Peyer's patch (tissue), 4 donors: ENCODE measurements around the gene RPS27L. TPM values are rescaled to one million over a fixed set of nuclear protein-coding genes. Genes with fewer than 3 reads are reported as not detected.
A peak's percentile ranks its signal among the peaks of the same experiment; 100 is the strongest.

Source experiments
- DNase-seq, 3 donors: peaks; one replicate each; pipeline ENCODE4 v3.0.0-alpha.2; 2017 to 2019
- H3K27ac ChIP-seq, 4 donors: fragments of 200-600 bp; sonication (generic); one replicate each; pipeline ENCODE4 v1.5.1; 2016 to 2019
- H3K27me3 ChIP-seq, 2 donors: fragments of 200-600 bp; sonication (generic); one replicate each; pipeline ENCODE4 v1.5.1; 2019
- H3K36me3 ChIP-seq, 3 donors: fragments of 200-600 bp; sonication (generic); one replicate each; pipeline ENCODE4 v1.5.1; 2016 to 2019
- H3K4me1 ChIP-seq, 4 donors: fragments of 200-600 bp; sonication (generic); one replicate each; pipeline ENCODE4 v1.5.1; 2016 to 2019
- H3K4me3 ChIP-seq, 4 donors: fragments of 200-600 bp; sonication (generic); 1 replicate in 3 of 4; 2 replicates in 1 of 4; pipeline ENCODE4 v1.5.1; 2016 to 2019; ENCODE audit warnings: mild to moderate bottlenecking in 1 of 4
- H3K9me3 ChIP-seq, 4 donors: fragments of 200-600 bp; sonication (generic); one replicate each; pipeline ENCODE4 v1.5.1; 2016 to 2019; ENCODE audit warnings: mild to moderate bottlenecking in 1 of 4
- CTCF ChIP-seq, 6 experiments: fragments of 450-650 bp in 4 of 6; fragments of 200-600 bp in 2 of 6; sonication (generic) in 1 of 6; IDR thresholded peaks; one replicate each; pipeline ENCODE4 v1.5.1; 2017 to 2019; ENCODE audit warnings: antibody characterized with exemption in 6 of 6, mild to moderate bottlenecking in 3 of 6, moderate library complexity in 1 of 6
- POLR2A ChIP-seq, 2 donors: fragments of 450-650 bp; IDR thresholded peaks; one replicate each; pipeline ENCODE4 v1.5.1; 2017; ENCODE audit warnings: antibody characterized with exemption in 2 of 2, mild to moderate bottlenecking in 2 of 2, moderate library complexity in 2 of 2
- total RNA-seq, 4 donors: library from RNA; depleted of rRNA; stranded (reverse); fragments of >200 nt; gene quantifications; one replicate each; pipeline ENCODE4 v1.1.0, GENCODE V29; 2016

RPS27L gene
- total RNA-seq, 4 donors from 2014 or later = 78.4 to 226 (median 110) TPM

- no peaks in the 10 kb centered on the region for H3K9me3 ChIP-seq
- no peaks in the 10 kb centered on the region for H3K36me3 ChIP-seq
- H3K4me3 ChIP-seq = peak overlapping the region in 2 of 4 donors; percentile 15 to 27
- TF ChIP-seq CTCF (IDR thresholded peaks at IDR 0.05) = no peak
- no peak for TF ChIP-seq POLR2A (IDR thresholded peaks at IDR 0.05)
- H3K4me1 ChIP-seq = peaks cover 0 to 47% (median 23%) of the 10 kb centered on the region in 4 donors
- peak overlapping the region; percentile 57 to 93 (median 84) for H3K27ac ChIP-seq
- no peak for DNase-seq
- no peaks in the 10 kb centered on the region for H3K27me3 ChIP-seq
These were observed 37.0 kb upstream of the RPS27L start for GRCh38 chr15:63194302-63194701.

- H3K27me3 ChIP-seq = no peaks in the 10 kb centered on the region
- H3K4me1 ChIP-seq = peaks cover 0 to 51% (median 23%) of the 10 kb centered on the region in 4 donors
- no peaks in the 10 kb centered on the region for H3K36me3 ChIP-seq
- no peaks in the 10 kb centered on the region for H3K9me3 ChIP-seq
- no peak for TF ChIP-seq CTCF (IDR thresholded peaks at IDR 0.05)
- no peak for TF ChIP-seq POLR2A (IDR thresholded peaks at IDR 0.05)
- H3K27ac ChIP-seq = peak overlapping the region; percentile 57 to 93 (median 84)
- DNase-seq = no peak
- peak overlapping the region in 1 of 4 donors; percentile 96 for H3K4me3 ChIP-seq
These were observed 35.4 kb upstream of the RPS27L start for GRCh38 chr15:63192619-63193206.

- Histone ChIP-seq H3K4me3 (peak overlapping the region in 3 of 4 donors; percentile 19 to 96 (median 66)), H3K36me3 (no peaks in the 10 kb centered on the region), H3K4me1 (peaks cover 0 to 51% (median 23%) of the 10 kb centered on the region in 4 donors), H3K27ac (peak overlapping the region; percentile 74 to 93 (median 93)), H3K27me3 (no peaks in the 10 kb centered on the region), H3K9me3 (no peaks in the 10 kb centered on the region)
- TF ChIP-seq POLR2A (IDR thresholded peaks at IDR 0.05) = no peak
- no peak for TF ChIP-seq CTCF (IDR thresholded peaks at IDR 0.05)
- DNase-seq = peak in 2 of 3 donors; percentile 59 to 73
These were observed 34.8 kb upstream of the RPS27L start for GRCh38 chr15:63191895-63192618.

GRCh38 chr15:63190769-63191649 is 33.7 kb upstream of the RPS27L start:
- Histone ChIP-seq H3K27ac (peak overlapping the region; percentile 86 to 93 (median 93)), H3K9me3 (no peaks in the 10 kb centered on the region), H3K36me3 (no peaks in the 10 kb centered on the region), H3K27me3 (no peaks in the 10 kb centered on the region), H3K4me1 (peaks cover 0 to 42% (median 19%) of the 10 kb centered on the region in 4 donors), H3K4me3 (peak overlapping the region; percentile 66 to 96 (median 76))
- no peak for DNase-seq
- TF ChIP-seq POLR2A (IDR thresholded peaks at IDR 0.05) = no peak
- peak in 1 of 6 experiments; percentile 6 for TF ChIP-seq CTCF (IDR thresholded peaks at IDR 0.05)
